Adrenal gland (tissue), 5 donors: ENCODE data around the gene PRKCQ.

Source experiments
- CTCF ChIP-seq, 6 experiments: fragments of 450-650 bp in 4 of 6; fragments of 200-600 bp in 2 of 6; sonication (generic) in 1 of 6; IDR thresholded peaks; 1 replicate in 5 of 6; 2 replicates in 1 of 6; pipeline versions ENCODE4 v1.5.1 to v1.8.0; 2016 to 2021; ENCODE audit warnings: antibody characterized with exemption in 6 of 6, mild to moderate bottlenecking in 2 of 6, moderate library complexity in 1 of 6
- POLR2A ChIP-seq, 2 donors: fragments of 450-650 bp; IDR thresholded peaks; one replicate each; pipeline ENCODE4 v1.6.1; 2017; ENCODE audit warnings: antibody characterized with exemption in 2 of 2, mild to moderate bottlenecking in 2 of 2, moderate library complexity in 1 of 2
- donor health status: DM: no; HTN: no; CAD: no.

- TF ChIP-seq POLR2A (IDR thresholded peaks at IDR 0.05) (no peak), CTCF (IDR thresholded peaks at IDR 0.05) (no peak)
Observed at GRCh38 chr10:6497620-6498019, 82.5 kb downstream of the PRKCQ start.
